Measurements from ENCODE around the gene KIF26A. TPM values are rescaled to one million over a fixed set of nuclear protein-coding genes. Genes with fewer than 3 reads are reported as not detected.
"Not testable (repeated sequence)": the region's sequence is repeated elsewhere in the genome, so short reads cannot be mapped to it uniquely, and the experiment has no call there.

KIF26A gene
- total and polyA plus RNA-seq, 7 donors, result 0.99 to 3.2 (median 1.8) TPM

- no peaks in the 10 kb centered on the region for H3K4me1 ChIP-seq
- ATAC-seq (no peak), DNase-seq (no peak)
- intact Hi-C loops (cut with DNase I), result no loop called here
- no peak overlapping the region for H3K27ac ChIP-seq
- no peaks in the 10 kb centered on the region for H3K9me3 ChIP-seq
- no peaks in the 10 kb centered on the region for H3K36me3 ChIP-seq (ENCODE audit: insufficient read depth in 1 of 2, low read depth in 1 of 2)
- H3K4me3 ChIP-seq, result no peak overlapping the region
- 78 to 83% (median 82%) methylated on average over 28 to 34 of the region's 34 CpGs for WGBS, 3 donors
- TF ChIP-seq CTCF (IDR thresholded peaks at IDR 0.05), result no peak
- H3K27me3 ChIP-seq (ENCODE audit: insufficient read depth in 3 of 3, low read length in 2 of 3), result peaks cover 0 to 12% (median 0%) of the 10 kb centered on the region in 3 donors
Measured at GRCh38 chr14:104151566-104152245, 13.3 kb downstream of the KIF26A start.

GRCh38 chr14:104152246-104152575, 13.8 kb downstream of the KIF26A start:
- Histone ChIP-seq H3K36me3 (ENCODE audit: insufficient read depth in 1 of 2, low read depth in 1 of 2) (no peaks in the 10 kb centered on the region), H3K27ac (no peak overlapping the region), H3K27me3 (ENCODE audit: insufficient read depth in 3 of 3, low read length in 2 of 3) (peaks cover 0 to 9% (median 0%) of the 10 kb centered on the region in 3 donors), H3K9me3 (no peaks in the 10 kb centered on the region), H3K4me1 (no peaks in the 10 kb centered on the region), H3K4me3 (no peak overlapping the region)
- 91 to 94% (median 93%) methylated on average over 14 of the region's 14 CpGs for WGBS, 3 donors
- no peak for TF ChIP-seq CTCF (IDR thresholded peaks at IDR 0.05)
- DNase-seq, result no peak
- ATAC-seq, result no peak
- intact Hi-C loops (cut with DNase I), result no loop called here

GRCh38 chr14:104152686-104153393, 14.5 kb downstream of the KIF26A start:
- TF ChIP-seq CTCF (IDR thresholded peaks at IDR 0.05), result no peak
- no peak for DNase-seq
- no peaks in the 10 kb centered on the region for H3K9me3 ChIP-seq
- no peaks in the 10 kb centered on the region for H3K36me3 ChIP-seq (ENCODE audit: insufficient read depth in 1 of 2, low read depth in 1 of 2)
- H3K27ac ChIP-seq, result no peak overlapping the region
- 87 to 94% (median 89%) methylated on average over 21 of the region's 21 CpGs for WGBS, 3 donors
- peaks cover 0 to 14% (median 0%) of the 10 kb centered on the region in 3 donors for H3K27me3 ChIP-seq (ENCODE audit: insufficient read depth in 3 of 3, low read length in 2 of 3)
- intact Hi-C loops (cut with DNase I), result no loop called here
- no peaks in the 10 kb centered on the region for H3K4me1 ChIP-seq
- no peak overlapping the region for H3K4me3 ChIP-seq
- ATAC-seq, result no peak

GRCh38 chr14:104153394-104153755, 15.0 kb downstream of the KIF26A start:
- H3K36me3 ChIP-seq (ENCODE audit: insufficient read depth in 1 of 2, low read depth in 1 of 2); DNase-seq; H3K4me1 ChIP-seq; ATAC-seq; H3K4me3 ChIP-seq; H3K9me3 ChIP-seq; H3K27ac ChIP-seq; intact Hi-C loops (cut with DNase I): not testable (repeated sequence)
- H3K27me3 ChIP-seq (ENCODE audit: insufficient read depth in 3 of 3, low read length in 2 of 3), result peaks cover 0 to 16% (median 0%) of the 10 kb centered on the region in 3 donors
- WGBS, 3 donors, result 58 to 67% (median 61%) methylated on average over 7 of the region's 7 CpGs

- Histone ChIP-seq H3K4me1 (no peaks in the 10 kb centered on the region), H3K9me3 (no peaks in the 10 kb centered on the region), H3K36me3 (ENCODE audit: insufficient read depth in 1 of 2, low read depth in 1 of 2) (no peaks in the 10 kb centered on the region), H3K27me3 (ENCODE audit: insufficient read depth in 3 of 3, low read length in 2 of 3) (peaks cover 0 to 19% (median 0%) of the 10 kb centered on the region in 3 donors), H3K4me3 (no peak overlapping the region), H3K27ac (no peak overlapping the region)
- no peak for TF ChIP-seq CTCF (IDR thresholded peaks at IDR 0.05)
- DNase-seq (no peak), ATAC-seq (no peak)
- WGBS, 3 donors, result 67 to 74% (median 73%) methylated on average over 11 to 15 of the region's 15 CpGs
- intact Hi-C loops (cut with DNase I), result no loop called here
Measured at GRCh38 chr14:104154246-104154645, 15.9 kb downstream of the KIF26A start.

Data from psoas muscle (tissue), 8 donors.